ENCODE measurements around the gene ST8SIA1. TPM values are rescaled to one million over a fixed set of nuclear protein-coding genes. Genes with fewer than 3 reads are reported as not detected.

ST8SIA1 gene
- total and polyA plus RNA-seq, 2 donors (not counting 1 experiment from before 2014, with no cell fraction given) = 0.45 to 23.9 TPM

- no peak overlapping the region for H3K9ac ChIP-seq (ENCODE audit: insufficient read depth, low read length)
- H3K79me2 ChIP-seq (ENCODE audit: control insufficient read depth, insufficient read depth, low read length) = no peaks in the 10 kb centered on the region
- no peak overlapping the region for H3K4me3 ChIP-seq (replicated peaks in 1 of 4; ENCODE audit: control extremely low read depth in 1 of 4, insufficient read depth in 1 of 4, low read depth in 3 of 4, low read length in 4 of 4)
- no peaks in the 10 kb centered on the region for H3K27me3 ChIP-seq (ENCODE audit: control insufficient read depth, insufficient read depth, low read length)
- peak in 1 of 2 donors; percentile 28 for DNase-seq (ENCODE audit: low read depth in 2 of 2)
- H3K36me3 ChIP-seq (ENCODE audit: control insufficient read depth, insufficient read depth, low read length) = no peaks in the 10 kb centered on the region
- no peaks in the 10 kb centered on the region for H4K20me1 ChIP-seq (ENCODE audit: control insufficient read depth, extremely low read depth, insufficient read depth, low read length)
- no peaks in the 10 kb centered on the region for H3K9me3 ChIP-seq (ENCODE audit: control insufficient read depth, insufficient read depth, low read depth, low read length)
- H3K4me2 ChIP-seq (ENCODE audit: extremely low read depth, insufficient read depth, low read length) = no peak overlapping the region
- TF ChIP-seq CTCF (conservative IDR thresholded peaks at IDR 0.05 in 1 of 2, IDR thresholded peaks at IDR 0.05 in 1 of 2; ENCODE audit: low read depth in 1 of 2, low read length in 2 of 2) = no peak
- TF ChIP-seq EZH2 (IDR thresholded peaks at IDR 0.05; ENCODE audit: low read length, missing control alignments) = no peak
- no peak overlapping the region for H2AFZ ChIP-seq (ENCODE audit: low read length)
- no peaks in the 10 kb centered on the region for H3K4me1 ChIP-seq (ENCODE audit: control insufficient read depth, extremely low read depth, insufficient read depth, low read length)
- H3K27ac ChIP-seq (ENCODE audit: insufficient read depth, low read length) = no peak overlapping the region
These were observed 35.1 kb downstream of the ST8SIA1 start for GRCh38 chr12:22299294-22299912.

GRCh38 chr12:22289250-22289649, 45.3 kb downstream of the ST8SIA1 start:
- H4K20me1 ChIP-seq (ENCODE audit: control insufficient read depth, extremely low read depth, insufficient read depth, low read length) = no peaks in the 10 kb centered on the region
- no peak for DNase-seq (ENCODE audit: low read depth in 2 of 2)
- H2AFZ ChIP-seq (ENCODE audit: low read length) = no peak overlapping the region
- TF ChIP-seq CTCF (conservative IDR thresholded peaks at IDR 0.05 in 1 of 2, IDR thresholded peaks at IDR 0.05 in 1 of 2; ENCODE audit: low read depth in 1 of 2, low read length in 2 of 2) = no peak
- TF ChIP-seq EZH2 (IDR thresholded peaks at IDR 0.05; ENCODE audit: low read length, missing control alignments) = no peak
- H3K4me1 ChIP-seq (ENCODE audit: control insufficient read depth, extremely low read depth, insufficient read depth, low read length) = peaks cover 6% of the 10 kb centered on the region
- H3K4me3 ChIP-seq (replicated peaks in 1 of 4; ENCODE audit: control extremely low read depth in 1 of 4, insufficient read depth in 1 of 4, low read depth in 3 of 4, low read length in 4 of 4) = no peak overlapping the region
- no peaks in the 10 kb centered on the region for H3K27me3 ChIP-seq (ENCODE audit: control insufficient read depth, insufficient read depth, low read length)
- H3K36me3 ChIP-seq (ENCODE audit: control insufficient read depth, insufficient read depth, low read length) = no peaks in the 10 kb centered on the region
- H3K4me2 ChIP-seq (ENCODE audit: extremely low read depth, insufficient read depth, low read length) = no peak overlapping the region
- no peaks in the 10 kb centered on the region for H3K79me2 ChIP-seq (ENCODE audit: control insufficient read depth, insufficient read depth, low read length)
- H3K9ac ChIP-seq (ENCODE audit: insufficient read depth, low read length) = no peak overlapping the region
- no peaks in the 10 kb centered on the region for H3K9me3 ChIP-seq (ENCODE audit: control insufficient read depth, insufficient read depth, low read depth, low read length)
- no peak overlapping the region for H3K27ac ChIP-seq (ENCODE audit: insufficient read depth, low read length)

- no peaks in the 10 kb centered on the region for H3K36me3 ChIP-seq (ENCODE audit: control insufficient read depth, insufficient read depth, low read length)
- no peaks in the 10 kb centered on the region for H3K27me3 ChIP-seq (ENCODE audit: control insufficient read depth, insufficient read depth, low read length)
- peak; percentile 47 to 90 for DNase-seq (ENCODE audit: low read depth in 2 of 2)
- no peak overlapping the region for H3K9ac ChIP-seq (ENCODE audit: insufficient read depth, low read length)
- TF ChIP-seq EZH2 (IDR thresholded peaks at IDR 0.05; ENCODE audit: low read length, missing control alignments) = no peak
- no peak for TF ChIP-seq CTCF (conservative IDR thresholded peaks at IDR 0.05 in 1 of 2, IDR thresholded peaks at IDR 0.05 in 1 of 2; ENCODE audit: low read depth in 1 of 2, low read length in 2 of 2)
- H3K4me3 ChIP-seq (replicated peaks in 1 of 4; ENCODE audit: control extremely low read depth in 1 of 4, insufficient read depth in 1 of 4, low read depth in 3 of 4, low read length in 4 of 4) = no peak overlapping the region
- H2AFZ ChIP-seq (ENCODE audit: low read length) = peak overlapping the region; percentile 5
- no peak overlapping the region for H3K27ac ChIP-seq (ENCODE audit: insufficient read depth, low read length)
- H4K20me1 ChIP-seq (ENCODE audit: control insufficient read depth, extremely low read depth, insufficient read depth, low read length) = no peaks in the 10 kb centered on the region
- H3K79me2 ChIP-seq (ENCODE audit: control insufficient read depth, insufficient read depth, low read length) = no peaks in the 10 kb centered on the region
- H3K4me2 ChIP-seq (ENCODE audit: extremely low read depth, insufficient read depth, low read length) = peak overlapping the region; percentile 56
- peaks cover 12% of the 10 kb centered on the region for H3K4me1 ChIP-seq (ENCODE audit: control insufficient read depth, extremely low read depth, insufficient read depth, low read length)
- no peaks in the 10 kb centered on the region for H3K9me3 ChIP-seq (ENCODE audit: control insufficient read depth, insufficient read depth, low read depth, low read length)
These were observed 46.5 kb downstream of the ST8SIA1 start for GRCh38 chr12:22287776-22288621.

Measured in fibroblast of lung (primary cell).